Stimulated activated CD4-positive, alpha-beta T cell treated with anti-CD3 and anti-CD28 coated beads, Interleukin-1b, Interleukin-23, amount 100 ng/mL, for 48 hours (primary cell): ENCODE measurements around the gene AATK.

ENCODE experiments used
- DNase-seq: peaks from one replicate; pipeline ENCODE4 v3.0.0-alpha.2; 2020

The AATK gene, protein sequence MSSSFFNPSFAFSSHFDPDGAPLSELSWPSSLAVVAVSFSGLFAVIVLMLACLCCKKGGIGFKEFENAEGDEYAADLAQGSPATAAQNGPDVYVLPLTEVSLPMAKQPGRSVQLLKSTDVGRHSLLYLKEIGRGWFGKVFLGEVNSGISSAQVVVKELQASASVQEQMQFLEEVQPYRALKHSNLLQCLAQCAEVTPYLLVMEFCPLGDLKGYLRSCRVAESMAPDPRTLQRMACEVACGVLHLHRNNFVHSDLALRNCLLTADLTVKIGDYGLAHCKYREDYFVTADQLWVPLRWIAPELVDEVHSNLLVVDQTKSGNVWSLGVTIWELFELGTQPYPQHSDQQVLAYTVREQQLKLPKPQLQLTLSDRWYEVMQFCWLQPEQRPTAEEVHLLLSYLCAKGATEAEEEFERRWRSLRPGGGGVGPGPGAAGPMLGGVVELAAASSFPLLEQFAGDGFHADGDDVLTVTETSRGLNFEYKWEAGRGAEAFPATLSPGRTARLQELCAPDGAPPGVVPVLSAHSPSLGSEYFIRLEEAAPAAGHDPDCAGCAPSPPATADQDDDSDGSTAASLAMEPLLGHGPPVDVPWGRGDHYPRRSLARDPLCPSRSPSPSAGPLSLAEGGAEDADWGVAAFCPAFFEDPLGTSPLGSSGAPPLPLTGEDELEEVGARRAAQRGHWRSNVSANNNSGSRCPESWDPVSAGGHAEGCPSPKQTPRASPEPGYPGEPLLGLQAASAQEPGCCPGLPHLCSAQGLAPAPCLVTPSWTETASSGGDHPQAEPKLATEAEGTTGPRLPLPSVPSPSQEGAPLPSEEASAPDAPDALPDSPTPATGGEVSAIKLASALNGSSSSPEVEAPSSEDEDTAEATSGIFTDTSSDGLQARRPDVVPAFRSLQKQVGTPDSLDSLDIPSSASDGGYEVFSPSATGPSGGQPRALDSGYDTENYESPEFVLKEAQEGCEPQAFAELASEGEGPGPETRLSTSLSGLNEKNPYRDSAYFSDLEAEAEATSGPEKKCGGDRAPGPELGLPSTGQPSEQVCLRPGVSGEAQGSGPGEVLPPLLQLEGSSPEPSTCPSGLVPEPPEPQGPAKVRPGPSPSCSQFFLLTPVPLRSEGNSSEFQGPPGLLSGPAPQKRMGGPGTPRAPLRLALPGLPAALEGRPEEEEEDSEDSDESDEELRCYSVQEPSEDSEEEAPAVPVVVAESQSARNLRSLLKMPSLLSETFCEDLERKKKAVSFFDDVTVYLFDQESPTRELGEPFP (N-terminal part only)

DNA sequence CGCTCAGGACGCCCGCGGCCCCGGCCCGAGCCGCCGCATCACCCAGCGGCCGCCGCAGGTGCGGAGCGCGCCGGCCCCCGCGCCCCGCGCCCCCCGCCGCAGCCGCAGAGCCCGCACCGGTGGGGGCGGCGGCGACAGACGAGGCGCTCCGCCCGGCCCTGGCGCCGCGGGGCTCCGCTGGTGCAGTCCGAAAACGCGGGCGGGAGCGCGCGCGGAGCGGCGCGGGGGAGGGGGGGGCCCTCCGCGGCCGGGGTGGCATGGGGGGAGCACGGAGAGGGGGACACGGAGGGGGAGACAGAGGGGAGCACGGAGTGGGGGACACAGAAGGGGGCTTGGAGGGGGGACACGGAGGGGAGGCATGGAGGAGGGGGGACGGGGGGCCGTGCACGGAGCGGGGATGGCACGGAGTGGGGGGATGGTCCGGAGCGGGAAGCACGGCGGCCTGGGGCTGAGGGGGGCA is at the start of gene AATK:
AATK (minus strand) TSS at position 189 of the 460 bp plus-strand sequence. CDS start 229 bp downstream, outside the sequence.
- DNase-seq: no peak

DNA sequence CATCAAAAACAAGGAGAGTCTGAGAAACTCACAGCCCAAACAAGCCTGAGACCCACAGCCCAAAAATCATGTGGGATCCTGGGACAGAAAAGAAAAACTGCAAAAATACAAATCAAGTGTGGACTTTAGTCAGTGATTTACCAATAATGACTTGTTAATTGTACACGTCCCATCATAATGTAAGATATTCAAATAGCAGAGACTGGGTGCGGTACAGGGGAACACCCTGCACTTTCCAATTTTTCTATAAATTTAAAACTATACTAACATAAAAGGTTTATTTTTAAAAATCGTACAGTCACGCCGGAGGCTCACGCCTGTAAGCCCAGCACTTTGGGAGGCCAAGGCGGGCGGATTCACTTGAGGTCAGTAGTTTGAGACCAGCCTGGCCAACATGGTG is 48.0 kb upstream of the AATK start:
- DNase-seq: no peak

DNA sequence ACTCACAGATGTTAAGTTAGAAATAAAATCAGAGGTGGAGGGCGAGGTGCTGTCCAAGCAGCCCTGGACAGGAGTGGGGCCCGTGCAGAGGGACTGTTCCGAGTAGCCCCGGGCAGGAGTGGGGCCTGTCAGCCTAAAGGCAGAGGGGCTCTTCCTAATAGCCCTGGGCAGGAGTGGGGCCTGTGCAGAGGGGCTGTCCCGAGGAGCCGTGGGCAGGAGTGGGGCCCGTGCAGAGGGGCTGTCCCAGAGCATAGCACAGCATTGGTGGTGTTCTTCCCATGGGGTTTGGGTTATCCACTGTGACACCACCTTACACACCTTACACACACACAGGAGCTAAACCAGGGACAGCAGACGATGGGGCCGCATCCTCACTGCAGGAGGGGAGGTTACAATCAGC is 46.3 kb upstream of the AATK start:
- DNase-seq: no peak

DNA sequence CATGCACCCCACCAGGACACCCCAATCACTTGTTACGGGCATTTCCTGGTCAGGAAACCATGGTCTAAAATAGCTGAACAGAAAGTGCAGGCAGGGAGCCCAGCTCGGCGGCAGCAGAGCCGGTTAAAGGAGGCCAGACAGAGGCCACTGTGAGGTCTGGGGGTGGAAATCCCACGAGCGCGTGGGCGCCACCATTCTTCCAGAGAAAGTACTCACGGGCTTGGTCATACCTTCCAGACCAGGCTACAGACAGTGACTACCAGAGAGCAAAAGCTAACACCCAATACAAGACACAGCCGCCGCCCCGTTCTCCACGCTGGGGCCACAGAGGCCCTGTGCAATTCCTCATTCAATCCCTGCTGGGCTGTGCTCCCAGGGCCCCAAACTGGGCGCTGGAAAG is 44.8 kb upstream of the AATK start:
- no peak for DNase-seq

DNA sequence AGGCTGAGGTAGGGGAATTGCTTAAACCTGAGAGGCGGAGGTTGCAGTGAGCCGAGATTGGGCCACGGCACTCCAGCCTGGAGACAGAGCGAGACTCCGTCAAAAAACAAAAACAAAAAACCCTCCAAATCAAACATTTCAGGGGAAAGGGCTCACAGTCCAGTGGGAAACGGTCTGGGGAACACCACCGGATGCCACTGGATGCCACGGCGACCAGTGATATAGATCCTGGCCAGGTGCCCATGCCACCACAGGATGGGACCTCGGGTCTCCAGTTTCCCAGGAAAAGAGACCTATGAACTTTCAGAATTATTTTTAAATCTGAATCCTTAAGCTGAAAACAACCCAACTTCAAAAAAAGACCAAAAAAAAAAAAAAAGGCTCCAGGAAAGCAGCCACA is 44.4 kb upstream of the AATK start:
- DNase-seq: no peak

DNA sequence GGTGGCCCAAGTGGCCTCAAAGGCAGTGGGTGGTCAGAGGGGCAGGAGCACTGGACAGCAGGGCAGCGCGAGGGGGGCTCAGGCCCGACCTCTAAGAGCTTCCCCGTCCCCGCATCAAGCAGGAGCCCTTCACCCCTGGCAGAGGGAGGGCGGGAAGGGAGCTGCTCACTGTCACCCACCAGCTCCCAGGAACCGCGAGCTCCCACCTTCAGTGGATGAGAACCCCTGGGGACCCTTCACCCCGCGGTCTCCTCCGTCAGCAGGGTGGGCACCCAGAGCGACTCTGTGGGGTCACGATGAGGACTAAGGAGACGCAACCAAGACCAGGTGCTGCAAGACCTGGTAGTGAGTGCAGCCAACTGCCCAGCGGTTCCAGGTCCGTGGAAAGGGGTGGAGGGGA is 43.1 kb upstream of the AATK start:
- DNase-seq: no peak

DNA sequence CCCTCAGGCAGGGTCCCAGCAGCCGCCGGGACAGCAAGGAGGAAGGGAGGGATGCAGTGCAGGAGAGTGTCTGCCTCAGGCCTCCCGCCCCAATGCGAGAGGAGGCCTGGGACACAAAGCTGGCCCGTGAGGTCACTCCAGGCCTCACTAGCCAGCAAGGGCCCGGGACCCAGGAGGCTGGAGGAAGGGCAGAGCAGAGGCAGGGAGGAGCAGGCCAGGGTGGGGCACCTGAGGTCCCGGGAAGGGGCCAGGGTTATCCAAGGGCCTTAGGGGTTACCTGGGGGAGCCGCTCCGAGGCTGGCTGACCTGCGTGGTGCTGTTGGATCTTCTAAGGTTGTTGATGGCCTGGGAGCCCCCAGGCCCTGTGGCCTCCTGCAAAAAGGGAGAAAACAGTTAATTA is 42.6 kb upstream of the AATK start:
- DNase-seq: no peak

DNA sequence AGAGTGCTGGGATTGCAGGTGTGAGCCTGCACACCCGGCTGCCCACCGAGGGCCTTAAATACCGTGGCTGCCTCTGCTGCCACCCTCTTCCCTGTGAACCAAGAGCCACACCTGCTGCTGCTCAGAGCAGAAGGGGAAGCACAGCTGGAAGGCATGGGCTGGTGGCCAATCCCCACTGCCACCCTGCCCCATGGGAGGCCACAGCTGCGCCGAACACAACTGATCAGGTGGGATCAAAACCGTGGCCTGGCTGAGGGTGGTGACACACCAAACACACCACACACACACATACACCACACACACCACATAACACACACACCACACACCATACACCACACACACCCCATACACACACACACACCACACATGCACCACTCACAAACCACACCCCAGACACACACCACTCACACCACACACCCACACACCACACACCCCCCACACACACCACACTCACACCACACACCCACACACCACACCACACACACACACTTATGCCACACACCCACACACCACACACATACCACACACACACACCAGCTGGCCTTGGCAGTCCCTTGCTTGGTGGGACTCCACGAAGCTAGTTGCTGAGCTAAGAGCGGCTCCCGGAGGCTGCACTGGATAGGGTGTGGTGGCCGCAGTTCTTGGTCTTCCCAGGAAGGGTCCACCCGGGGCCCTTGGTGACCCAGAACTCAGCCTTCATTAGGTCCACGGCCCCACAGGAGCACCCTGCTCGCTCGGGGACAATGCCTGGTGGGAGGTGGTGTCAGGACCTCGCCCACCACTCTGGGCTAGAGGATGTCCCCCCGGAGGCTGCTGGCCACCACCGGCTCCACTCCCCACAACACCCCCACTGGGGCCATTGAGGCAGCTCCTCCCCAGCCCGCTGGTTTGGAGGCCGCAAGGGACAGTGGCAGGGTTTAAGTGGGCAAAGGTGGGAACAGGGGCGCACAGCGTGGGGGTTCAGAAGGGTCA is 41.9 kb upstream of the AATK start:
- no peak for DNase-seq

DNA sequence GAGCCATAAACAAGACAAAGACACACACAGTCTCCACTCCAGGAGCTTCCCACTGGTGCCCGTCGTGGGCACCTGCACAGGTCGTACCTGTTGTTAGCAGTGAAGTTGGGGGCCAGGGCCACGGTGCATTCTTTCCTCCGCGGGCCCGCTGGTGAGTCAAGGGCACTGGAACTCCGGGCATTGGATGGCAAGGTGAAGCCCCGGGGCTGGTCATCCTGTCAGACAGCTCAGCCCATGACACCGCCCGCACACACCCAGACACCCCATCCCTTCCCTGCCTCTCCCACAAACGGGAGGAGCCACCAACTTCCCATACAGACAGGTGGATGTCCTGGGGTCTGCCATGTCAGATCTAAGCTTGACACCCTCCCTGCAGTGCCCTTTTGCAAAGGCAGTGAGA is 40.6 kb upstream of the AATK start:
- no peak for DNase-seq

DNA sequence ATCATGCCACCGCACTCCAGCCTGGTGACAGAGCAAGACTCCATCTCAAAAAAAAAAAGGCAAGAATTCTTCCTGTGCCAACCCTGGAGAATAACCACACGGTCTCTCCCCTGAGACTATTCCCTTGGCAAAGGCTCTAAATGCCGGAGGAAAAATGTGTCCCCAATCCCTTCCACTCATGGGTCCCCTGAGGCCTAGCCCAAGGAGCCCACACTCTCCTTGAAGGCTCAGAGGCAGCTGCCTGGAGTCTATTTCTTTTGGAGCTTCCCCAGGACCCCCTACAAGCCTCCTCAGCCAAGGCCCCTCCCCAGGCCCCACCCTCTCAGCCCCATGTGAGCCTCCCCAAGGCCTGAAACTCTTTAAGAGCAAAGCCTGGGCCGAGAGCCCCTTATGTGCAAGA is 40.1 kb upstream of the AATK start:
- DNase-seq: no peak

DNA sequence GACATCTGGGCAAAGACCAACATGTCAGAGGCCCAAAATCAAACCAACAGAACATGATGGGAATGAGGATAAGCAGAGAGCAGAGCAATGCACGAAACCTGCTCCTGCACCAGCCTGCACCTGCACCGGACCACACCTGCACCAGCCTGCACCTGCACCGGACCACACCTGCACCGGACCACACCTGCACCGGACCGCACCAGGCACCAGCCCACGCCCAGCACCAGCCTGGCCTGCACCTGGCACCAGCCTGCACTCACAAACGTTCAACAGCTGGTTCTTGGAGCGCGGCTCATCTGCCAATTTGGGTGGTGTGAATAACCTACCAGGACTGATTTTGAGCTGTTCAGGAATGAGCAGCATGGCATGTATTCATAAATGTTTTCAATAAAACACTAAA is 38.6 kb upstream of the AATK start:
- DNase-seq: no peak

DNA sequence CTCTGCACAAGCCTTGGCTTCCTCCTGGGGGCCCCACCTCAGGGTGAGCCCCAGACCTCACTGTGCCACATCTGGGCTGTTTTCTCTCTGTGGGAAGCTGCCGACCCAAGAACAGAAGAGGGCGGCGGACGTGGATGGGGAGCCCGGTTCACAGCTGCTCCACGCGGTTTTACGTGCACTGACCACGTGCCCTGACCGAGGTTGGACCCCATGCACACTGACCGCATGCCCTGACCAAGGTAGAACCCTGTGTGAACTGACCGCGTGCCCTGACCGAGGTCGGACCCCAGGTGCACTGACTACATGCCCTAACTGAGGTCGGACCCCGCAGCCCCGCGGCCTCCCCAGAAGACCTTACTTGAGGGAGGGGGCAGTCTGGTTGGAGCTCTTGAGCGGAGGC is 37.1 kb upstream of the AATK start:
- DNase-seq: no peak

DNA sequence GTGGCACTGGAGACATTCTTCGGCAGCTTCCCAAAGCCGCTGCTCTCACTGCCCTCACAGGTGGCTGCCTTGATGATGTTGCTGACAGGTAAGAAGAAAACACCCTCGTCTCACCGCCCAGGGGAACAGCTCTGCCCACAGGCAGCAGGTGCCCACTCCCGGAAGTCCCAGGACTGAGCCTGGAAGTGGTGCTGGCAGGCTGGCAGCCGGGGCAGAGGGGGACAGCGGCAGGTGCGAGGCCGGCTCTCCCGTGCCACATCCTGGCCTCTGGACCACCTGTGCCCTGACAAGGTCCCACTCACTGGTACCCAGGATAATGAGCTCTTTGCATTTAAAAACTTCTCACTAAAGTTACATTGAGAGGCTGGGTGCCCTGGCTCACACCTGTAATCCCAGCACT is 36.3 kb upstream of the AATK start:
- DNase-seq: no peak

DNA sequence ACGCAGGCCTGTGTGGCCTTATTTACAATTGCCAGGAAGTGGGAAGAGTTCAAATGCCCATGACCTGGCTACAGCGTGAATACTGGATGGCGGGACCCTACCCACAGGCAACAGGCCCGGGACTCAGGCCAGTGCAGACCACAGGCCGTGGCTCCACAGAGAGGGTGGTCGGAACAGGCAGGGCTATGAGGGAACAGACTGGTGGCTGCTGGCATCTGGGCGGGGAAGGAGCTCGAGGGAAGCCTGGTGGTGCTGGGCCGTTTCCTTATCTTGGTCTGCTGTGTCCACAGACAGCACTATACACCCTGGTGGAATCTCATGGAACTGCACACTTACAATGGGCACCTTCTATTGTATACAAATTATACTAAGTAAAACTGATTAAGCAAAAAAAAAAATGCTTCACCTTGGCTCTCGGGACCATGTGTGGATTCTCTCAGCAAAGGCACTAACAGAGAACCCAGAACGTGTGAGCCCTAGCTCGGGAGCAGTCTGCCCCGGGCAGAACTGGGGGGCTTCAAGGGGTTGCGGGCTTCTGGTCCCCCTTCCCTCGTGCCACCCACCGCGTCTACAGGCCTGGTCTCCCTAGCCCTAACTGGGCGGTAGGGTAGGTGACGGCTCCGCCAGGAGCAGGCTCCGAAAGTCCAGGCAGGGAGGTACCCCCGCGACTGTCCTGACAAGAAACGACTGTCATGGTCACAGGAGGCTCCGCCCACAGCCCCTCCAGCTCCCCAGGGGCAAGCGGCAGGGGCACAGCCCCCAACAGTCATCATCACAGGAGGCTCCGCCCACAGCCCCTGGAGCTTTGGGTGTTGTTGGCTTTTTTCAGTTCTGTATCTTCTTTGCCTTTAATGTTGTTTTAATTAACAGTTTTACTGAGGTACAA is 34.9 kb upstream of the AATK start:
- no peak for DNase-seq

DNA sequence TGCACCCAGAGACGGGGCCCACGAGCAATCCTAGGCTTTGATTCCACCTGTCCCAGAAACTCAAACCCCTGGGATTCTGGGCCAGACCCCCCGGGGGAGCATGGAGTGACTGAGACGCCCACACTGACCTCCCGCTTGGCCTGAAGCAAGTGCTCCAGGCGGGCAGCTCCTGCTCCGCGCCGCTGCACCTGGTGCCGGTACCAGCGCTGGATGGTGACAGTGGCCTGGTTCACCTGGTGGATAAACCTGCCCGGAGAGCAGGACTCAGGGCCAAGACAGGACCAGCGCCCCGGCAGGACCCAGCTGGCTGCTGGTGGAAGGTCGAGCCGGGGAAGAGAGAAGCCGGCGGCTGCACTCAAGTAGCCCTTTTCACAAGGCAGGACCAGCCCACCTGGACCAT is 34.2 kb upstream of the AATK start:
- no peak for DNase-seq

DNA sequence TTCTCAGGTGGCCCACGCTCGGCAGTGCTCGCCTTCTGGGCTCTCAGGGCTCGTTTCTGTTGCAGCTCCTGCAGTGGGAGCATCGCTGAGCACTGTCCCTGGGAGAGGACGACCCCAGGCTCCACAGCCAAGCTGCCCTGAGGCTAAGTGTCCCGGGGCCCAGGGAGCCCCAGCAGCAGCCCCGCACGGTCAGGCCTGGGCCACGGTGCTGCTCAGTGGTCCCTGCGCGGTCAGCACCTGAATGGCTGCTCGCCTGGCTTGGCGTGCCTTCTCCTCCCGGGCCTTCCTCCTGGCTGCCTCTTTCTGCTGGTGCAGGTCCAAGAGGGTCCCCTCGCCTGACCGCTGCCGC is 33.4 kb upstream of the AATK start:
- DNase-seq: no peak

DNA sequence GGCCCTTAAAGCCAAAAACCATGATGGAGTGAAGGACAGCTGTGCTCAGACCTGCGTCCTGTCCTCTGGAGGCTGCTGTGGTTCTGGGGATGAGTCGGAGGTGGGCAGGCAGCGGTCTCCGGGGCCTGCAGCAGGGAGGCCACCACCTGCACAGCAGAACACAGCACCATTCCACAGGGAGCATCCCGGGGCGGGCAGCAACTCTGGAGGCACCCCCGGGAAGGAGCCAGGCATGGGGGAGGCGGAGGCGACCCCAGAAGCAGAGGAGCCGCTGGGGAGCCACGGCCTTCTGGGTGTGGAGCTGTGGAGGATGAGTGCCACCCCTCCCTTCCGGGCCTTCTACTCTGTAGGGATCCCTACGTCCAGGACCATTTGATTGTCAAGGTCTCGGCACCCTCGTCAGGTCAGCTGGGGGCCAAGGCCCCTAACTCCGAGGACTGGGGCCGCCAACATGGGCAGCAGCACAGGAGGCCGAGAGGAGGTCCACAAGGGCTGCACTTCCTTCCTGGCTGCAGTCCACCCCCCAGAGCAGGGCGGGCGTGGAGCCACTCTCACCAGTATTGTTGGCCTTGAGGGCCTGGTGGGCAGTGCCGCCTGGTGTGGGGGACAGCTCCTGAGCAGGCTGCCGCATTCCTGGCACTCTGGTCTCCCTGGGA is 32.9 kb upstream of the AATK start:
- no peak for DNase-seq

DNA sequence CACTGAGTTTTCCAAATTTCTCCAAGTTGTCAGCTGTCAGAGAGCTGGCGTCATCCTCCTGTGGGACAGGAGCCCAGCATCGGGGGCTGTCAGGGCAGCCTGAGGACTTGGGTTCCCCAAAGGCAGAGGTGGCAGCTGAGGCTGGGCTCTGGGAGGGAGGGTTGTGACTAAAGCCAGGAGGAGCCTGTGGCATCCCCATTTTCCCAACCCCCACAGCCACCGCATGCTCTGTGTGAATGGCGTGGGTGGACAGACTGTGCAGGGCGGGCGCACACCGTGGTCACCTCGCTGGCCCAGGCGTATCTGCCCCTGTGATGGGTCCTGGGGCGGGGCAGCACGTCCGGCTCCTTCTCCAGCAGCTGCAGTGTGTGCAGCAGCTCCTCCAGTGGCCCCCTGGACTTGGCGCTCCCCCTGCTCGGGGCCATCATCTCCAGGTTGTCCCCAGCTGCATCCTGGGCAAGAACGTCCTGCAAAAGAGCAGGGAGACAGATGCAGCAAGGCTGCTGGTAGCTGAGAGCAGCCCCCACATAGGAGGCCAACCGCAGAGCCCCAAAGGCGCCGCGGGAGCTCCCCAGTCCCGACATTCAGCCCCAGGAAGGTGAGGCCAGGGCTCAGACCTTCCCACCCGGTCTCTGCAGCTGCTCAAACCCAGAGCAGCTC is 31.9 kb upstream of the AATK start:
- no peak for DNase-seq

DNA sequence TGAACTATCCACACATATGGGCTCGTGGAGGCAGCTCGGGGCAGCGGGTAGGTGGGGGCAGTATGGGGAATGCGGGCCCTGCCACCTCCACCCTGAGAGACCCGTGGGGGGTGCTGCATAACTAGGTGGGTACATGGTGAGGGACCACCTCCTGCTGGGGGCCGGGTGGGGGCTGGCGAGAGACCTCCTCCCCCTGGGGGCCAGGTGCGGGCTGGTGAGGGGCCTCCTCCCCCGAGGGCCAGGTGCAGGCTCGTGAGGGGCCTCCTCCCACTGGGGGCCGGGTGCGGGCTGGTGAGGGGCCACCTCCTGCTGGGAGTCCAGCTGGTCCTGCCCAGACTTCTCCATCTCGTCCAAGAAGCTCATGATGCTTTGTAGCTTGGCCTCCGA is 31.4 kb upstream of the AATK start:
- no peak for DNase-seq
